CD4-positive, alpha-beta T cell treated with Interleukin-6 at 100 ng/mL for 8 hours (primary cell): Measurements from ENCODE around the gene CD9.

Experiments used
- DNase-seq: peaks from one replicate; pipeline ENCODE4 v3.0.0-alpha.2; 2020; ENCODE audit warnings: mixed read lengths, low spot score

The CD9 gene

GRCh38 chr12:6241495-6241894 lies 41.3 kb downstream of the CD9 start:
- no peak for DNase-seq

DNA sequence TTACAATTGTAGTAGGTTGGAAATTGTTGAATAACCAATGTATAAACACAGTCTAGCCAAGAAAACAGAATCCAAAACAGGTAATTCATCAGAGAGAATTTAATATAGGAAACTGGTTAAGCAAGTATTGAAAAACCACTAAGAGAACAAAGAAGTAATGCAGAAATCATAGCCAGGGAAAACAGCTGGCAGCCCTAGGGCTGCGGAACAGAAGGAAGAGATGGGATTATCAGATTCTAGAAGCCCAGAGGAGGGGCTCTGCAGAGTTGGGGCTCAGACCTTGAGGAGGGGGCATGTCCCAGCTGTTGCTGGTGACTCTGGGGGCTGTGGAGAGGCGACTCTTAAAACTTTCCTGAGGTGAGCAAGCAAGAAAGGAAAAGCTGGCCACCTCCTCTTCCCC lies 49.4 kb downstream of the CD9 start:
- DNase-seq = no peak

DNA sequence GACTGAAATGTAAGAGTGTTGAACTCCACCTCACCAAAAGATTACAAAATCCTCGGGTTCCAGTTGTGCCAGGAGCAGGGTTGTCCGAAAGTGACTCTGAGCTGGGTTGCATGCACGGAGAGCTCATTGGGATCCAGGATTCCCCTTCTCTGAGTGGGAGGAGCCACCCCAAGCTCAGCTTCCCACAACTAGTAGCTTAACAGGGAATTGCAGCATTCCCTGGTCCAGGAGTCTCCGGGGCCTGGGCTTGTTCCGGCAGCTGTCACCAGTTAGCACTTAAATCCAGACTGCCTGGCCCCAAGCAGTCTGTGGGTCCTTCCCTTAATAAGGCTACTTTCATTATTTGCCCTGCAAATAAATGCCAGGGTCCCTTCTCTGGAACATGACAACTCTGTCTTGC lies 50.1 kb downstream of the CD9 start:
- no peak for DNase-seq

DNA sequence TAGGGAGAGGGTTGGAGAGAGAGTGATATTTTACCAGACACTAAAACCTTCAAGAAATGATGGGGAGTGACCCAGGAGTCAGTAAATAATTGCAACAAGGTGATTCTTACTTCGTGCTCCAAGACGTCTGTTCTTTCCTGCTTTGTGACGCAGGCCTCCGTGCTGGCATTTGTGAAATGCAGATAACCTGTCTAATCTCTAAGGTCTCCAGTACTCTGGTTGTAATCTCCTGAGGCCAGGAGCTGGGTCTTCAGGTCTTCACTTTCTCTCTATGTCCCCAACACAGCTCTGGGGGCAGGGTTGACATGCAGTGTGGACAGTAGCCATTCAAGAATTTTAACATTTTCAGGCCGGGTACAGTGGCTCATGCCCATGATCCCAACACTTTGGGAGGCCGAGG lies 53.1 kb downstream of the CD9 start:
- no peak for DNase-seq

DNA sequence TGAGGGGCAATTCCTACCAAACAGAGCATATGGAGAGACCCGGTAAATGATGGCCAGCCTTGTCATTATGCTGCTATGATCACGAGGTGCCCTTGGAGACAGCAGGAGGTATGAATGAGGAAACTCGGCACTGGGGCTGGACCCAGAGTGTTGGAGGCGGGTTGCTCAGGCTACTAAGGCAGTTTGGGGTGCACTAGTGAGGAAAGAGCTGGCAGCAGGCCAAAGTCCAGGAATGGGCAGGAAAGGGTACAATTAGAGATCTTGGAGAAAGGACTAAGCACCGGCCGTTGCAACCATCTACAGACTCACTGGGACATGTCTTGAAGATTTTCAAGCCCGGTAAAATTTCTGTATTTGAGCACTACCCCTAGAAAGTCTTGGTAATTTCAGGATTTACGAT lies 54.3 kb downstream of the CD9 start:
- no peak for DNase-seq

DNA sequence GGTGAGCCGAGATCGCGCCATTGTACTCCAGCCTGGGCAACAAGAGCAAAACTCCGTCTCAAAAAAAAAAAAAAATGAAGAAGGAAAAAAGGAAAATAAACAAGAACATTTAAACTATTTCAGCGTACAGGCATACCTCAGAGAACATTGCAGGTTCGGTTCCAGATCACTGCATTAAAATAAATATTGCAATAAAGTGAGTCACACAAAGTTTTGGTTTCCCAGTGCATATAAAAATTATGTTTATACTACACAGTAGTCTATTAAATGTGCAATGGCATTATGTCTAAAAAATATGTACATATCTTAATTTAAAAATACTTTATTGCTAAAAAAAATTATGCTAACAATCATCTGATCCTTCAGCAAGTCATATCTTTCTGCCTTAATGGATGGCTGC lies 56.8 kb downstream of the CD9 start:
- DNase-seq = no peak

DNA sequence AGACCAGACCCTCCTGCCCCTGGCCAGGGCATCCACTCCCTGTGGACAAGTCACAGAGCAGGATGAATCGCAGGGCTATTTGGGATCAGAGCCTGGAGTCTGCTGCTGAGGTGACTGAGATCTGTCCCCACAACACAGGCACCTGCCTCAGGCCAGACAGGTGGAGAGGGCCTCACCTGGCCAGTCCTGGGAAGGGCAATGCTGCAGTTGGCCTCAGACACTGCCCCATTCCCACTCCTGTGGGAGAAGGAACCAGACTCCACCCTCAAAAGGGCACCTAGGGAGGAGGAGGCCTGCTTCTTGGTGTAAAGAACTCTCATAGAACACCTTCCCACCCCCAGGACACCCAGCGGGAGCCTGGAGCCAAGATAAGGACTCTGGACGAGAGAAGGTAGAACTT lies 62.0 kb downstream of the CD9 start:
- no peak for DNase-seq

- no peak for DNase-seq
Measured at GRCh38 chr12:6262623-6263022, 62.4 kb downstream of the CD9 start.

GRCh38 chr12:6263931-6264330 lies 63.7 kb downstream of the CD9 start:
- DNase-seq = no peak

- no peak for DNase-seq
Measured at GRCh38 chr12:6264402-6265037, 64.3 kb downstream of the CD9 start.

DNA sequence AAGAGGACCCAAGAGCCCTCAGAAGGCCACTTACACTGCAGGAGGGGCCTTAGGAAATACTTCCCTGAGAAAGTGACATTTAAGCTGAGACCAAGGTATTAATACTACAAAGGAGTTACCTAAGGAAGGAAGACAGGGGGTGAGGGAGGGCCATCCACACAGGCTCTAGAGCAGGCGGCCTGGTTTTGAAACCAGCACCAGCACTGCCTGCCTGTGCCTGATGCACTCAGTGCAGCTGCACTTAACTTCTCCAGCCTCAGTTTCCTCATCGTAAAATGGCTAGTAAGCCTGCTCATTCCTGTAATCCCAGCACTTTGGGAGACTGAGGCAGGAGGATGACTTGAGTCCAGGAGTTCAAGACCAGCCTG lies 64.8 kb downstream of the CD9 start:
- no peak for DNase-seq

DNA sequence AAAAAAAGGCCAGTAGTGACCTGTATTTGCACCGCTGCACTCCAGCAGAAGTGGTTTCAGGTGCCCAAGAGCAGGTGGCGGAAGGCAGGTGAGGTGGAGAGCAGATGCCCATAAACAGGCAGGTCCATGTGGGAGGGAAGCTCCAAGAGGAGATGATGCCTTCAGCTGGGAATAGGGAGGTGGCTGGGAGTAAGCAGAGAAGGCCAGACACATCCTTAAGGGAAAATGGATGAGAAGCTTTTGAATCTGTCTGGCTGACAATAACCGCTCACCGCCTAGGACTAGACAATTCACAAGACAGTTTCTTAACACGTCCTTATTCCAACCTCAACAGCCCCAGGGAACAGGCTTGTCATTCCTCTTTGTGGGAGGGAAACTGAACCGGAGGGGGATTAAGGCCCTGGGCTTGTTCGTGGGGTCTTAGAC lies 66.4 kb downstream of the CD9 start:
- no peak for DNase-seq

DNA sequence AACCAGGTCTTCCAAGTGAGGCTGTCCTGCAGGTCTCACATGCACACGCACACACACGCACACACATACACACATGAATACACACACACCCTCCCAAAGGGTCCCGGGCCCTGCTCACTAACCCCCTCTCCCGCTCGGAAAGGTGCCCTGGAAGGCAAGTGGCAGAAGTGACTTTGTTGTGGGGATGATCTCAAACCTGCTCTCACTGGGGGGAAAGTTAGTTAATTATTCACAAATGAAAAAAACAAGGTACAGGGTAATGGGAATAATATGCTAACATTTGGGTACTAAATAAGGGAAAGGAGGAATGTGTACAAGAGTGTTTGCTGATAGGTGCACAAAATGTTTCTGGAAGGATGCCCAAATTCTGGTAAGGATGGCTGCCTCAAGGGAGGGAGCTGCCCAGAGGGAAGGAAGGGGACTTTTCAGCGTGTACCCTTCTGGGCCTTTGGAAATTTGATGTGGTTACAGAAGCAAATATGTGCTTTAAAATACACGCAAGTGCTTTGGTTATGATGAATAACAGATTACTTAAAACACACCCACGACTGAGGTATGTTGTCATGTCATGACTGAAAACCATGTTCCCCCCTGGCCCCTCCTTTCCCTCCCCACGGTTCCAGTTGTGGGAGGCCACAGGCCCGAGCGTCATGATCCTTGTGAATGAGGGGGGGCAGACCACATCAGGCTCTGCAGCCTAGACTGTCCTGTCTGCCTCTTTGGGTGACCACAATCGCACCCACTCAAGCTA lies 66.9 kb downstream of the CD9 start:
- DNase-seq = no peak

GRCh38 chr12:6268484-6269157 lies 68.4 kb downstream of the CD9 start:
- DNase-seq = no peak

GRCh38 chr12:6269986-6270385 lies 69.8 kb downstream of the CD9 start:
- DNase-seq = no peak

DNA sequence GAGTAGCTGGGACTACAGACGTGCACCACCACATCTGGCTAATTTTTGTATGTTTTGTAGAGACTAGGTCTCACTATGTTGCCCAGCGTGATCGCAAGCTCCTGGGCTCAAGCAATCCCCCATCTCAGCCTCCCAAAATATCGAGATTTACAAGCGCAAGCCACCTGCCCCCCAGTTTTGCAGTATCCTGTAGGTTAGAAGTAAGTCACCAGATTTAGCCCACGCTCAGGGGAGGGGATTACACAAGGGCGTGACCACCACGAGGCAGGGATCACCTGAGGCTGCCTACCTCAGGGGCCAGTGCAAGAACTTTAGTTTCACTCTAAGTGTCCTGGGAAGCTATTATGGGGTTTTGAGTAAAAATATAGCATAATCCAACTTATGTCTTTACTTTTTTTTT lies 71.1 kb downstream of the CD9 start:
- no peak for DNase-seq

DNA sequence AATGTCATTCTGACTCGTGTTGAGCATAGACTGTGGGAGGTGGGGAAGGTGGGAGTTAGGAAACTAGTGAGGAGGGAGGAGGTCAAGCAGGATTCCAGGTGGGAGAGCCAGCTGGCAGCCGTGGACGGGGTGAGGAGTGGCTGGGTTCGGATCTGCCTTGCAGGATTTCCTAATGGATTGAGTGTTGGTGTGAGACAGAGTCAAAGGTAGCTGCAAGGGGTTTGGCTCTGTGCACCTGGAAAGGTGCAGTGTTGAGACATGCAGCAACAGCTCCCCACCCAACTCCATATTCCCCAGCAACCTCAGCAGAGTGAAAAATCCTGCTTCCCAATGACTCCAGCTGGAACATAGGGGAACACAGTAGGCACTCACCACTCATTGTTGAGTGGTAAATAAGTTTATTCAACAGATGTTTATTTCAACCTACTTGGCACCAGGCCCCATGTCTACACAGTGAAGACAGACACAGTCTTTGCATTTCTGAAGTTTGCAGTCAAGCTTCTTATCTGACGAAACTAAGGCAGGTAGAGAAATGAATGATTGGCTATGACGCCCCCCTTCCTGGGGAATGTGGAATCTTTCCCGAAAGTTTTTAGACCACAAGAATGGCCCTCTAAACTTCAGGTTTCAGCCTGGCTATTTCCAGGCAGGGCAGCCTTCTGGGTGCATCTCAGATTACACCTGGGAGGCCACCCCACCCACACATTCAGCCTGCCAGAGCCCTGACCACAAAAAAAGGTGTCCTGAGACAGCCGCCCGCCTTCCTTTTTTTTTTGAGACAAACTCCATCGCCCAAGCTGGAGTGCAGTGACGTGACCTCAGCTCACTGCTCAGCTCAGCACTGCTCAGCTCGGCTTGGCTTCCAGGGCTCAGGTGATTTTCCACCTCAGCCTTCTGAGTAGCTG lies 72.4 kb downstream of the CD9 start:
- DNase-seq = no peak

DNA sequence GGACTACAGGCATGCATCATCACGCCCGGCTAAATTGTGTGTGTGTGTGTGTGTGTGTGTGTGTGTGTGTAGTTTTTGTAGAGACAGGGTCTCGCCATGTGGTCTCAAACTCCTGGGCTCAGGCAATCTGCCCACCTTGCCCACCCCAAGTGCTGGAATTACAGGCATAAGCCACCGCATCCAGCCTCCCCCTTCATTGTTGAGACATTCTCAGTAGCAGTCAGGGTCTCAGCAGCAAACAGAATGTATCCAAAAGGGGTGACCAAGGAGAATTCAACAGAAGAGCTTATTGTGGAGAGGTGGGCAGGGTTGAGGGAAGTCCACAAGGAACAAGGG lies 73.0 kb downstream of the CD9 start:
- no peak for DNase-seq

DNA sequence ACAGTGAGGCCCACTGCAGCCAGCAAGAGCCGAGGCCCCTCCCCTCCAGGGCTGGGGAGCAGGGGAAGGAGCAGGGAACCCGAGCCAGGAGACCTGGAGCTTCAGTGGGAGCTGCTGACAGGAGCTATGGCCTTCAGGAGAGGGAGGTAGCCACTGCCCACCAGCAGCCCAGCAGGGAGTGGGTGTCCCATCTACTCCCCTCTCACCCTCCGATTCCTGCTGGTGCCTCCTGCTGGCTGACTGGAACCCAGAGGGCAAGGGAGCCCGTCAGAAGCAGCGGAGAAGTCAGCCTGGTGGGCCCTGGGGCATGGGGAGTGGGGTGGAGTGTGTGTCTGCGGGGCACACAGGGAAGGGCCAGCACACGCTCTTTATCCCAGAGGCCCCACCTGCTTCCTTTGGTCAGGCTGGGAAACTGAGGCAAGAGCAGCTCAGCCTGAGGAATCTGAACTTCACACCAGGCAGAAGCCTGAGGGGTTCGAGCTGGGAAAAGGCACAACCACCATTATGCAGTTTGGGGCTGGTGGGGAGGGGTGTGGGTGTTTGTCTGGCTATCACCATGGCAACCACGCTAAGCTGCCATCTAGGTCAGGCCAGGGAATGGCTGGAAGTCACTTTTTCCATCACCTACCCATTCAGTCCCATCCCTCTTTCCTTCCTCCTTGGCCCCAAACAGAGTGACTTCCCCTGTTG lies 73.5 kb downstream of the CD9 start:
- DNase-seq = no peak

DNA sequence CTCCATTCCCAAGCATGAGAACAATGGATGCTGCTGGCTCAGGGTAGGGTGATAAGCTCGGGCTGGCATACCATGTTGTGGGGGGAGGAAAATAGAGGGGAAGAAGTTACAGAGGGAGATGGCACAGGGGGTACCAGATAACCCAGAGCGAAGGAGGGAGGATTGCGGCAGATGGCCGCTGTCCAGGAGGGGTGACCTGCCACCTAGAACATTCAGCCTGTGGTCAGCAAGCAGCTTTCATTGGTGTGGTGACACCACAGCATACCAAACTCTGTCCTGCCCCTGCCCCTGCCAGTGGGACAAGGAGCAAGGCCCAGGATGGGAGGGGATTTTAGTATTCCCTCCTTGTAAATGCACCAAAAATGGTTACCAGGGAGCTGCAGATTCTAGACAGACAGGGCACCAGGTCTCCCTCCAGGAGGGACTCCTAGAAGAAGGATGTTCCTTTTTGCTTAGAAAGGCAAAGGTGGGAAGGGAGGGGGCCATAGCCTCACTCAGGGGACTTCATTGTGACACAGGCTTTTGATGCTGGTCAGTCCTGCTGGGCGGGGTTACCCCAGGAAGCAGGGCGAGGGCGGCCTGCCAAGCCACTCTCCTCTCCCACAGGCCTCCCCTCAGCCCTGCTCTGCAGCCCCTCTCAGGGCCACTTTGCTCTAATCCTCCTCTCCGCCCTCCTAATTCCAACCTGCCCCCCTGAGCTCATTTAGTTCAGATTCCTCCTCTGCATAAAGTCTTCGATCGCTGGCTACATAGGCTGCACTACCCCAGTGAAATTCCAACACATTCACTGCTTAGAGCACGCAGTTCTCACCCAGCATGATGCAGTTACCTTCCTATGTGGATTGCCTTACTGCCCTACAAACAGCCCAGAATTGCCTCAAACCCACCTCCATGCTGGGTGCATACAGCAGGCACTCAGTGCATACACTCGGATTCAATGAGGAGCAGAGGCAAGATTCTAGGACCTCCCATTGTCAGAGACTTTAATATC lies 74.3 kb downstream of the CD9 start:
- DNase-seq = no peak
